IMR-90 (cell line): Measurements from ENCODE around the gene FUT7. TPM values are rescaled to one million over a fixed set of nuclear protein-coding genes. Genes with fewer than 3 reads are reported as not detected.

Experiments
- ATAC-seq: fragments of 200-7000 bp; cut with Tn5 transposase; 2 replicates; pipeline ENCODE4 v1.9.1; 2020; ENCODE audit warnings: low read depth, mild to moderate bottlenecking, moderate library complexity
- BruUV-seq: library from RNA; stranded (reverse); fragments of 400-500 nt; replicated peaks from 2 replicates; lab custom pipeline; 2021; lab: Mats Ljungman, UMichigan
- CTCF ChIA-PET: fragments of 300-600 bp; formaldehyde crosslinking; extraction: SDS; loops from one replicate; lab custom pipeline; 2021; ENCODE audit warnings: antibody characterized with exemption; lab: Yijun Ruan, JAX
- POLR2A ChIA-PET: fragments of 300-600 bp; sonication (Branson Sonifier 250); formaldehyde crosslinking; loops from one replicate; lab custom pipeline; 2022; ENCODE audit warnings: antibody characterized with exemption; ENCODE audit not compliant: unreplicated experiment; lab: Charles Lee
- DNase-seq: peaks from one replicate; pipeline ENCODE4 v3.0.0; 2013
- H2AFZ ChIP-seq: replicated peaks from 2 replicates; pipeline ENCODE3; 2013; ENCODE audit warnings: low read length, mild to moderate bottlenecking; ENCODE audit not compliant: poor library complexity
- H2AK5ac ChIP-seq: 2 replicates; pipeline ENCODE4 v1.6.1; 2013; ENCODE audit warnings: low read depth, low read length, inconsistent platforms
- H2AK9ac ChIP-seq: replicated peaks from 2 replicates; pipeline ENCODE3; 2013; ENCODE audit warnings: mild to moderate bottlenecking, low read depth, low read length, moderate library complexity; ENCODE audit not compliant: poor library complexity
- H2BK120ac ChIP-seq: 2 replicates; pipeline ENCODE4 v1.6.1; 2013; ENCODE audit warnings: low read depth, low read length, inconsistent platforms
- H2BK15ac ChIP-seq: 3 replicates; pipeline ENCODE4 v1.6.1; 2013; ENCODE audit warnings: low read depth, low read length, inconsistent platforms
- H2BK20ac ChIP-seq: 2 replicates; pipeline ENCODE4 v1.6.1; 2013; ENCODE audit warnings: low read depth, mild to moderate bottlenecking, inconsistent platforms, low read length, moderate library complexity
- H2BK5ac ChIP-seq: 2 replicates; pipeline ENCODE4 v1.6.1; 2013; ENCODE audit warnings: mild to moderate bottlenecking, low read depth, low read length, inconsistent platforms; ENCODE audit not compliant: poor library complexity, severe bottlenecking
- H3K14ac ChIP-seq: replicated peaks from 2 replicates; pipeline ENCODE4 v1.6.1; 2013; ENCODE audit warnings: low read depth, low read length, inconsistent platforms
- H3K18ac ChIP-seq: 2 replicates; pipeline ENCODE4 v1.6.1; 2013; ENCODE audit warnings: low read depth, low read length, control low read depth
- H3K23ac ChIP-seq: 2 replicates; pipeline ENCODE4 v1.6.1; 2013; ENCODE audit warnings: low read depth, low read length, inconsistent platforms
- H3K27ac ChIP-seq: 2 replicates; pipeline ENCODE4 v1.5.1; 2013; ENCODE audit warnings: mild to moderate bottlenecking, control low read depth, low read length; ENCODE audit not compliant: insufficient read depth
- H3K27me3 ChIP-seq: 2 replicates; pipeline ENCODE4 v1.6.1; 2013; ENCODE audit warnings: low read length; ENCODE audit not compliant: control insufficient read depth, insufficient read depth
- H3K36me3 ChIP-seq: 2 replicates; pipeline ENCODE4 v1.6.1; 2013; ENCODE audit warnings: low read length, mixed read lengths; ENCODE audit not compliant: control insufficient read depth, insufficient read depth
- H3K4ac ChIP-seq: 2 replicates; pipeline ENCODE4 v1.6.1; 2013; ENCODE audit warnings: low read depth, low read length, inconsistent platforms
- H3K4me1 ChIP-seq: 2 replicates; pipeline ENCODE4 v1.6.1; 2013; ENCODE audit warnings: low read length, mixed read lengths; ENCODE audit not compliant: control insufficient read depth, insufficient read depth
- H3K4me2 ChIP-seq: 2 replicates; pipeline ENCODE4 v1.6.1; 2013; ENCODE audit warnings: low read depth, mild to moderate bottlenecking, control low read depth, low read length, moderate library complexity
- H3K4me3 ChIP-seq: 2 replicates; pipeline ENCODE4 v1.5.1; 2013; ENCODE audit warnings: low read depth, mild to moderate bottlenecking, control low read depth, low read length, moderate library complexity; ENCODE audit not compliant: insufficient read depth
- H3K56ac ChIP-seq: 2 replicates; pipeline ENCODE4 v1.6.1; 2013; ENCODE audit warnings: low read length, inconsistent platforms; ENCODE audit not compliant: insufficient read depth; ENCODE audit errors: extremely low read depth
- H3K79me1 ChIP-seq, 2 experiments: 2 replicates each; pipeline ENCODE4 v1.6.1; 2013; ENCODE audit warnings: low read length in 2 of 2, inconsistent platforms in 1 of 2, low read depth in 1 of 2
- H3K9ac ChIP-seq: 2 replicates; pipeline ENCODE4 v1.6.1; 2013; ENCODE audit warnings: low read depth, low read length, control low read depth
- H3K9me1 ChIP-seq: 2 replicates; pipeline ENCODE4 v1.6.1; 2013; ENCODE audit warnings: low read length, inconsistent platforms; ENCODE audit not compliant: insufficient read depth
- H3K9me3 ChIP-seq: 2 replicates; pipeline ENCODE4 v1.6.1; 2013; ENCODE audit warnings: low read length; ENCODE audit not compliant: control insufficient read depth, insufficient read depth
- H4K20me1 ChIP-seq: 2 replicates; pipeline ENCODE4 v1.6.1; 2013; ENCODE audit warnings: low read length, inconsistent platforms; ENCODE audit not compliant: insufficient read depth
- H4K5ac ChIP-seq: 2 replicates; pipeline ENCODE4 v1.6.1; 2013; ENCODE audit warnings: mild to moderate bottlenecking, low read depth, low read length, control low read depth
- H4K8ac ChIP-seq, 2 experiments: 2 replicates each; pipeline ENCODE4 v1.6.1; 2013; ENCODE audit warnings: low read depth in 2 of 2, low read length in 2 of 2, control low read depth in 1 of 2, inconsistent platforms in 1 of 2
- H4K91ac ChIP-seq: 2 replicates; pipeline ENCODE4 v1.6.1; 2013; ENCODE audit warnings: low read depth, low read length, inconsistent platforms; ENCODE audit not compliant: insufficient read depth
- CEBPB ChIP-seq: IDR thresholded peaks from 2 replicates; pipeline ENCODE4 v1.6.1; 2012; ENCODE audit warnings: low read depth, low read length, improper control_type of control experiment
- CHD1 ChIP-seq: IDR thresholded peaks from 2 replicates; pipeline ENCODE4 v1.6.1; 2012; ENCODE audit warnings: low read depth, low read length, improper control_type of control experiment
- FOS ChIP-seq: fragments of 150-350 bp; IDR thresholded peaks from 2 replicates; pipeline ENCODE4 v1.6.1; 2016; ENCODE audit warnings: low read depth, low read length
- MAFK ChIP-seq: IDR thresholded peaks from 2 replicates; pipeline ENCODE4 v1.6.1; 2012; ENCODE audit warnings: low read depth, low read length, improper control_type of control experiment
- MXI1 ChIP-seq: IDR thresholded peaks from 2 replicates; pipeline ENCODE4 v1.6.1; 2012; ENCODE audit warnings: low read depth, mild to moderate bottlenecking, low read length, moderate library complexity, borderline replicate concordance
- POLR2A ChIP-seq: IDR thresholded peaks from 2 replicates; pipeline ENCODE4 v1.6.1; 2012; ENCODE audit warnings: mild to moderate bottlenecking, low read depth, low read length
- RAD21 ChIP-seq: IDR thresholded peaks from 2 replicates; pipeline ENCODE4 v1.6.1; 2012; ENCODE audit warnings: low read length, improper control_type of control experiment
- RCOR1 ChIP-seq: IDR thresholded peaks from 2 replicates; pipeline ENCODE4 v1.6.1; 2012; ENCODE audit warnings: mild to moderate bottlenecking, low read length, improper control_type of control experiment; ENCODE audit not compliant: insufficient replicate concordance
- RFX5 ChIP-seq: IDR thresholded peaks from 2 replicates; pipeline ENCODE4 v1.8.0; 2012; ENCODE audit warnings: low read depth, mild to moderate bottlenecking, low read length, moderate library complexity
- WGBS, 2 experiments: methylation state at CpG; one replicate each; pipeline versions ENCODE4 v1.1.5 to v1.1.7; 2013; ENCODE audit warnings: missing lambda C conversion rate in 2 of 2; ENCODE audit not compliant: insufficient read length in 1 of 2; ENCODE audit errors: extremely low coverage in 2 of 2; 5-methylcytosine and 5-hydroxymethylcytosine counted together
- dilution Hi-C: fragments of 300-500 bp; cut with HindIII; formaldehyde crosslinking; loops from one replicate; pipeline ENCODE4 v1.14.3; 2018; ENCODE audit warnings: low sequenced_read_pairs; ENCODE audit not compliant: unreplicated experiment
- in situ Hi-C: fragments of 300-500 bp; cut with MboI; formaldehyde crosslinking; loops from 3 replicates; pipeline ENCODE4 v1.14.3; 2019; ENCODE audit warnings: low sequenced_read_pairs, inconsistent platforms, mixed read lengths
- intact Hi-C: fragments of 100-400 bp; cut with micrococcal nuclease; formaldehyde crosslinking; loops from 2 replicates; pipeline ENCODE4 v1.10.0; 2022
- polyA plus RNA-seq, 3 experiments: library from polyadenylated mRNA; depleted of rRNA; stranded (reverse); fragments of >200 nt; gene quantifications; 2 replicates each; pipeline ENCODE4 v1.2.3, GENCODE V29; 2012; ENCODE audit warnings: low replicate concordance in 1 of 3
- total RNA-seq: library from RNA; depleted of rRNA; stranded (reverse); fragments of >200 nt; gene quantifications from 2 replicates; pipeline ENCODE4 v1.2.3, GENCODE V29; 2012

Gene FUT7
- total and polyA plus RNA-seq, 2 of the 4 experiments (the other 2 are of a cell fraction): not detected

DNA sequence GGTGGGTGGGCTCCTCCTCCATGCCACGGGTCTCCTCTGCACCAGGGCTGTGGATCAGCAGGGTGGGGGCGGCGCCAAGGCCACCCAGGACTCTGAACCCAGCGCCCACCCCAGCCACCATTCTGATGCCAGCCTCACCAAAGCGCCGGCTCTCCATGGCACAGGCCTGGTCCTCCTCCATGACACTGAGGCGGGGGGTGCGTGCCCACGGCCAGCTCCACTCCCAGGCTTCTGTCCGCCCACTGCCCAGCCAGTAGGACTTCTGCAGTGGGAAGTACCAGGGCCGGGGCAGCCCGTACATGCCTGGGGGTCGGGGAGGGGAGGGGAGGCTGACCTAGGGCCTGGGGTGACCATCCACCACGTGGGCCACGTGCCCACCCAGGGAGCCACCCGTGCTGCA lies 15.5 kb downstream of the FUT7 start:
- H3K9me1 ChIP-seq: no peaks in the 10 kb centered on the region
- H3K23ac ChIP-seq: no peak overlapping the region
- H3K14ac ChIP-seq: no peak overlapping the region
- H2BK15ac ChIP-seq: no peak overlapping the region
- POLR2A ChIA-PET: no interaction called here
- H3K79me1 ChIP-seq: no peaks in the 10 kb centered on the region
- in situ Hi-C loops: no loop called here
- H2AFZ ChIP-seq: no peak overlapping the region
- H3K4me3 ChIP-seq: no peak overlapping the region
- no peak overlapping the region for H2BK120ac ChIP-seq
- H4K20me1 ChIP-seq: no peaks in the 10 kb centered on the region; the same call in 1 of the 2 replicates
- no peak overlapping the region for H4K8ac ChIP-seq
- no peak overlapping the region for H4K91ac ChIP-seq
- intact Hi-C loops: no loop called here
- DNase-seq (no peak), ATAC-seq (no peak)
- BruUV-seq: no TSS peak
- no peak overlapping the region for H2BK20ac ChIP-seq
- H2BK5ac ChIP-seq: no peak overlapping the region
- no peak for TF ChIP-seq RCOR1
- no peak for TF ChIP-seq CEBPB
- TF ChIP-seq FOS: no peak
- no peak for TF ChIP-seq MAFK
- no peak for TF ChIP-seq MXI1
- TF ChIP-seq RFX5: no peak
- no peak for TF ChIP-seq POLR2A
- TF ChIP-seq RAD21: no peak
- TF ChIP-seq CHD1: no peak
- dilution Hi-C loops: no loop called here
- no peak overlapping the region for H2AK5ac ChIP-seq
- CTCF ChIA-PET: no interaction called here
- H4K5ac ChIP-seq: no peak overlapping the region
- no peak overlapping the region for H3K27ac ChIP-seq
- H3K9ac ChIP-seq: no peak overlapping the region
- H3K4me1 ChIP-seq: no peaks in the 10 kb centered on the region
- no peak overlapping the region for H3K4me2 ChIP-seq
- peaks cover 39% of the 10 kb centered on the region; the same call in 1 of the 2 replicates for H3K36me3 ChIP-seq
- 100% methylated on average over 5 of the region's 16 CpGs; no CpG with 5 or more reads in 1 of the 2 experiments for WGBS, 2 experiments
- H3K27me3 ChIP-seq: no peaks in the 10 kb centered on the region
- H3K56ac ChIP-seq: no peak overlapping the region
- no peak overlapping the region for H2AK9ac ChIP-seq
- no peak overlapping the region for H3K18ac ChIP-seq
- no peak overlapping the region for H3K4ac ChIP-seq
- H3K9me3 ChIP-seq: no peaks in the 10 kb centered on the region
